Measurements from ENCODE around the gene HYAL4. TPM values are rescaled to one million over a fixed set of nuclear protein-coding genes. Genes with fewer than 3 reads are reported as not detected.
"Not testable (repeated sequence)": the region's sequence is repeated elsewhere in the genome, so short reads cannot be mapped to it uniquely, and the experiment has no call there.

Gene HYAL4
- total RNA-seq, 4 donors from 2014 or later = not detected

GRCh38 chr7:123883154-123883553 is 38.2 kb downstream of the HYAL4 start:
- no peak overlapping the region for H3K4me3 ChIP-seq
- no peaks in the 10 kb centered on the region for H3K27me3 ChIP-seq
- no peaks in the 10 kb centered on the region for H3K36me3 ChIP-seq
- in situ Hi-C loops (cut with MboI; ENCODE audit: low pct_ligation_motif_present in 1 of 4, low pct_unique_long_range_greater_than_20kb in 1 of 4, low sequenced_read_pairs in 3 of 4) = no loop called here
- intact Hi-C loops (cut with DNase I; ENCODE audit: low total_unique reads) = no loop called here
- no peak overlapping the region for H3K27ac ChIP-seq
- no peaks in the 10 kb centered on the region for H3K9me3 ChIP-seq
- TF ChIP-seq POLR2A (IDR thresholded peaks at IDR 0.05) = no peak
- TF ChIP-seq, protein P1, sequence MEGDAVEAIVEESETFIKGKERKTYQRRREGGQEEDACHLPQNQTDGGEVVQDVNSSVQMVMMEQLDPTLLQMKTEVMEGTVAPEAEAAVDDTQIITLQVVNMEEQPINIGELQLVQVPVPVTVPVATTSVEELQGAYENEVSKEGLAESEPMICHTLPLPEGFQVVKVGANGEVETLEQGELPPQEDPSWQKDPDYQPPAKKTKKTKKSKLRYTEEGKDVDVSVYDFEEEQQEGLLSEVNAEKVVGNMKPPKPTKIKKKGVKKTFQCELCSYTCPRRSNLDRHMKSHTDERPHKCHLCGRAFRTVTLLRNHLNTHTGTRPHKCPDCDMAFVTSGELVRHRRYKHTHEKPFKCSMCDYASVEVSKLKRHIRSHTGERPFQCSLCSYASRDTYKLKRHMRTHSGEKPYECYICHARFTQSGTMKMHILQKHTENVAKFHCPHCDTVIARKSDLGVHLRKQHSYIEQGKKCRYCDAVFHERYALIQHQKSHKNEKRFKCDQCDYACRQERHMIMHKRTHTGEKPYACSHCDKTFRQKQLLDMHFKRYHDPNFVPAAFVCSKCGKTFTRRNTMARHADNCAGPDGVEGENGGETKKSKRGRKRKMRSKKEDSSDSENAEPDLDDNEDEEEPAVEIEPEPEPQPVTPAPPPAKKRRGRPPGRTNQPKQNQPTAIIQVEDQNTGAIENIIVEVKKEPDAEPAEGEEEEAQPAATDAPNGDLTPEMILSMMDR (IDR thresholded peaks at IDR 0.05) = no peak
- no peak for TF ChIP-seq EP300 (IDR thresholded peaks at IDR 0.05; ENCODE audit: low read depth)
- TF ChIP-seq POLR2AphosphoS5 (IDR thresholded peaks at IDR 0.05) = no peak
- no peak for DNase-seq
- no peaks in the 10 kb centered on the region for H3K4me1 ChIP-seq

GRCh38 chr7:123888192-123888591 is 43.2 kb downstream of the HYAL4 start:
- no peak overlapping the region for H3K4me3 ChIP-seq
- DNase-seq = no peak
- H3K4me1 ChIP-seq = no peaks in the 10 kb centered on the region
- H3K9me3 ChIP-seq = peaks cover 2 to 6% of the 10 kb centered on the region in 2 donors
- TF ChIP-seq POLR2A (IDR thresholded peaks at IDR 0.05) (no peak), POLR2AphosphoS5 (IDR thresholded peaks at IDR 0.05) (no peak), EP300 (IDR thresholded peaks at IDR 0.05; ENCODE audit: low read depth) (no peak)
- TF ChIP-seq, protein P1 (IDR thresholded peaks at IDR 0.05) = no peak
- H3K27ac ChIP-seq = no peak overlapping the region
- no peaks in the 10 kb centered on the region for H3K36me3 ChIP-seq
- intact Hi-C loops (cut with DNase I; ENCODE audit: low total_unique reads) (no loop called here), in situ Hi-C loops (cut with MboI; ENCODE audit: low pct_ligation_motif_present in 1 of 4, low pct_unique_long_range_greater_than_20kb in 1 of 4, low sequenced_read_pairs in 3 of 4) (no loop called here)
- H3K27me3 ChIP-seq = no peaks in the 10 kb centered on the region

DNA sequence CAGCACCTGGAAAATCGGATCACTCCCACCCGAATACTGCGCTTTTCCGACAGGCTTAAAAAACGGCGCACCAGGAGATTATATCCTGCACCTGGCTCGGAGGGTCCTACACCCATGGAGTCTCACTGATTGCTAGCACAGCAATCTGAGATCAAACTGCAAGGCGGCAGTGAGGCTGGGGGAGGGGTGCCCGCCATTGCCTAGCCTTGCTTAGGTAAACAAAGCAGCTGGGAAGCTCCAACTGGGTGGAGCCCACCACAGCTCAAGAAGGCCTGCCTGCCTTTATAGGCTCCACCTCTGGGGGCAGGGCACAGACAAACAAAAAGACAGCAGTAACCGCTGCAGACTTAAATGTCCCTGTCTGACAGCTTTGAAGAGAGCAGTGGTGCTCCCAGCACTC is 49.8 kb downstream of the HYAL4 start:
- in situ Hi-C loops (cut with MboI; ENCODE audit: low pct_ligation_motif_present in 1 of 4, low pct_unique_long_range_greater_than_20kb in 1 of 4, low sequenced_read_pairs in 3 of 4); H3K27ac ChIP-seq; H3K4me1 ChIP-seq; H3K9me3 ChIP-seq; intact Hi-C loops (cut with DNase I; ENCODE audit: low total_unique reads); H3K27me3 ChIP-seq; H3K36me3 ChIP-seq; DNase-seq; H3K4me3 ChIP-seq: not testable (repeated sequence)
- WGBS, 2 donors (ENCODE audit: low coverage in 1 of 2) = 89% methylated on average over 10 of the region's 10 CpGs; no CpG with 5 or more reads in 1 of the 2 donors

DNA sequence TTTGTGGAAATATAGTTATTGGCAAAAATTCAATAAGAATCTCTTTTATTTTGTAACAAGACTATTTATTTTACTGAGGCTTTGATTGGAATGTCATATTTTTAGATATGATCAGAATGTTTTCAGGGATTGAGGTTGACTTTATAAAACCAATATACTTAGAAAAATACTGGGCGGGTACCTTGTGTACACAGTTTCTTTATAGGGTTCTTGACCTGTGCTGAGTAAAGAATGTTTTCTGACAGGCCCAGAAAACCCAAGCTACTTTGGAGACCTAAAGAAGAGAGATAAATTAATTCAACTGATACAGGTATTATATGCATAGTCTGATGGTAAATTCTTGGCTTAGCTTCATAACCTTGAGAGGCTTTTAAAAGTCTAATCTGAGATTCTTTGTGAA is 56.1 kb downstream of the HYAL4 start:
- intact Hi-C loops (cut with DNase I; ENCODE audit: low total_unique reads) = no loop called here
- 33 to 53% methylated on average over 1 of the region's 1 CpG for WGBS, 2 donors (ENCODE audit: low coverage in 1 of 2)

GRCh38 chr7:123905714-123906113 is 60.7 kb downstream of the HYAL4 start:
- Histone ChIP-seq H3K4me1 (no peaks in the 10 kb centered on the region), H3K27ac (no peak overlapping the region), H3K36me3 (no peaks in the 10 kb centered on the region), H3K4me3 (no peak overlapping the region), H3K9me3 (no peaks in the 10 kb centered on the region), H3K27me3 (no peaks in the 10 kb centered on the region)
- in situ Hi-C loops (cut with MboI; ENCODE audit: low pct_ligation_motif_present in 1 of 4, low pct_unique_long_range_greater_than_20kb in 1 of 4, low sequenced_read_pairs in 3 of 4) = no loop called here
- no peak for DNase-seq
- intact Hi-C loops (cut with DNase I; ENCODE audit: low total_unique reads) = no loop called here
- TF ChIP-seq EP300 (IDR thresholded peaks at IDR 0.05; ENCODE audit: low read depth) (no peak), POLR2A (IDR thresholded peaks at IDR 0.05) (no peak), POLR2AphosphoS5 (IDR thresholded peaks at IDR 0.05) (no peak)
- TF ChIP-seq, protein P1 (IDR thresholded peaks at IDR 0.05) = no peak

More for the DNA sequence above, 56.1 kb downstream of the HYAL4 start:
- DNase-seq = no peak
- Histone ChIP-seq H3K27ac (no peak overlapping the region), H3K4me3 (no peak overlapping the region), H3K9me3 (no peaks in the 10 kb centered on the region), H3K36me3 (no peaks in the 10 kb centered on the region), H3K4me1 (no peaks in the 10 kb centered on the region), H3K27me3 (no peaks in the 10 kb centered on the region)
- in situ Hi-C loops (cut with MboI; ENCODE audit: low pct_ligation_motif_present in 1 of 4, low pct_unique_long_range_greater_than_20kb in 1 of 4, low sequenced_read_pairs in 3 of 4) = no loop called here
- no peak for TF ChIP-seq EP300 (IDR thresholded peaks at IDR 0.05; ENCODE audit: low read depth)
- no peak for TF ChIP-seq POLR2AphosphoS5 (IDR thresholded peaks at IDR 0.05)
- TF ChIP-seq POLR2A (IDR thresholded peaks at IDR 0.05) = no peak
- TF ChIP-seq, protein P1 (IDR thresholded peaks at IDR 0.05) = no peak
